ENCODE results near the gene BANP.
"Not testable (repeated sequence)": the region's sequence is repeated elsewhere in the genome, so short reads cannot be mapped to it uniquely, and the experiment has no call there.

The BANP gene

DNA sequence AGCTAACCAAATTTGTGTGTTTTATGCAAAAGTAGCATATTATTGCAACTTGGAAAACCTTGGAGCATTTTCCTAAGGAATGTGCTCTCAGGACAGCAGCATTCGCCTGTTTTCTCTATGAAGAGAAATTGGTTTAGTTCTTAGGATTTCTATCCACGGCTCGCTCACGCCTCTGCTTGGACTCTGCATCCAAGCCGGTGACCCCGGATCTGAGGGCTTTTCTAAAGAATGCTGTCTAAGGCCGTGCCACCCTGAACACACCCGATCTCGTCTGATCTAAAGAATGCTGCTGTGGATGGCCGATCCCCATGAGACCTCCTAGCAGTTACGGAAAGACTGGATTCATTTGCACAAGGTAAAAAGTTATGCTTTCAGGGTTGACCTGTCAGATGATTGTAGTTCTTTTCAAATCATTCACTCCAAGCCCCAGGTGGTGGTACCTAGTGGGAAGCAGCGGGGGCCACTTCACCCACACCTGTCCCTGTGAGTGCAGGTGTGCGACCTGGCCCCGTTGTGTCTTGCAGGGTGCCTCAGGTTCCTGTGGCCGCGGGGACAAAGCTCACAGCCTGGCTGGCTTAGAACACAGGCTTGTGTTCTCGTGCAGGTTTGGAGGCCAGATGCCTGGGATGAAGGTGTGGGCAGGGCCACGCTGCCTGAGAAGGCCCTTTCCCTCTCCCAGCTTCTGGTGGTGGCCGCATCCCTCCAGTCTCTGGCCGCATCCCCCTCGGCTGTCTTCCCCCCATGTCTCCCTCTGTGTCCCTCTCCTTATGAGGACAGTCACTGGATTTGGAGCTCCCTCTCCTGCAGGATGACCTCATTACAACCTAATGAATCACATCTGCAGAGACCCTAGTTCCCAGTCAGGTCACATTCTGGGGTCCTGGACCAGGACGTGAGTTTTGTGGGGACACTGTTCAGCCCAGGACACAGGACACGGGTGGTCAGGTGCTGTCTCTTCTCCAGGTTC lies 71.1 kb downstream of the BANP start:
- H3K4me3 ChIP-seq (replicated peaks; ENCODE audit: low read depth, low read length): no peak overlapping the region
- TF ChIP-seq, protein P1, sequence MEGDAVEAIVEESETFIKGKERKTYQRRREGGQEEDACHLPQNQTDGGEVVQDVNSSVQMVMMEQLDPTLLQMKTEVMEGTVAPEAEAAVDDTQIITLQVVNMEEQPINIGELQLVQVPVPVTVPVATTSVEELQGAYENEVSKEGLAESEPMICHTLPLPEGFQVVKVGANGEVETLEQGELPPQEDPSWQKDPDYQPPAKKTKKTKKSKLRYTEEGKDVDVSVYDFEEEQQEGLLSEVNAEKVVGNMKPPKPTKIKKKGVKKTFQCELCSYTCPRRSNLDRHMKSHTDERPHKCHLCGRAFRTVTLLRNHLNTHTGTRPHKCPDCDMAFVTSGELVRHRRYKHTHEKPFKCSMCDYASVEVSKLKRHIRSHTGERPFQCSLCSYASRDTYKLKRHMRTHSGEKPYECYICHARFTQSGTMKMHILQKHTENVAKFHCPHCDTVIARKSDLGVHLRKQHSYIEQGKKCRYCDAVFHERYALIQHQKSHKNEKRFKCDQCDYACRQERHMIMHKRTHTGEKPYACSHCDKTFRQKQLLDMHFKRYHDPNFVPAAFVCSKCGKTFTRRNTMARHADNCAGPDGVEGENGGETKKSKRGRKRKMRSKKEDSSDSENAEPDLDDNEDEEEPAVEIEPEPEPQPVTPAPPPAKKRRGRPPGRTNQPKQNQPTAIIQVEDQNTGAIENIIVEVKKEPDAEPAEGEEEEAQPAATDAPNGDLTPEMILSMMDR (IDR thresholded peaks at IDR 0.05; ENCODE audit: low read depth, low read length, missing control alignments): no peak
- no peak for DNase-seq (ENCODE audit: extremely low read depth, low read depth)

DNA sequence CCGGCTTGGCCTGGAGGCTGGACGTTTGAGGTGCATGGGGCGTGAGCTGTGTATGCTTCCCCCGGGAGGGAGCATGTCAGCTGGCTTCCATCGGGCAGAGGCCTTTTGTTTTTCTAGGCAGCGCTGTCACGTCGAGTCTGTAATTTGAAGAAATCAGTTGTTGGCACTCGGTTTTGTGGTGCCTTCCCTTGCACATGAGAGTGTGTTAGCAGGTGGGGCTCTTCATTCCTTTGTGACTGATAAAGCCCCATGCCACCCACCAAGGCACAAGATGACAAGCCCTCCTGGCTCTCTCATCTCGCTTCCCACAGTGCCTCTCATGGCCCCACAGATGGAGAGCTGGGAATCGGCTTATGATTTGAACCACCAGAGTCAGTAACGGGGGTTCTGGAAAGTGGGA lies 72.1 kb downstream of the BANP start:
- TF ChIP-seq, protein P1 (IDR thresholded peaks at IDR 0.05; ENCODE audit: low read depth, low read length, missing control alignments): no peak
- no peak for DNase-seq (ENCODE audit: extremely low read depth, low read depth)
- no peak overlapping the region for H3K4me3 ChIP-seq (replicated peaks; ENCODE audit: low read depth, low read length)

DNA sequence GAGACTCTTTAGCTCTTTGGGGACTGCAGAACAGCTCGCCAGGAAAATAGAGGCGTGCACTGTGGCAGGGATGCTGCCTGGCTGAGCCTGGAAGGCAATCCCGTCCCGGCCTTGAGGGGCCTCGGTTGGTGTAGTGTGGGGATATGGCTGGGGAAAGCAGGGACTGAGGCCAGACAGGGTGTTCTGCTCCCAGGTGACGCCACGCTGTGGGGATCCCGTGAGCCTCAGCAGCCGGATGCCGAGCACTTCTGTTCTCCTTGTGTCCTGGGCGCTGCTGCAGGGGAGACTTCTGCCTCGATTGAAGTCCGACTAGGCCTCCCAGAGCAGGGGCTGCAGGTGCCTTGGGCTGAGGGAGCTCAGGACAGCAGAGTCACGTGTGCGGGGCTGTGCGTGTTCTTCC lies 72.6 kb downstream of the BANP start:
- no peak for DNase-seq (ENCODE audit: extremely low read depth, low read depth)
- TF ChIP-seq, protein P1 (IDR thresholded peaks at IDR 0.05; ENCODE audit: low read depth, low read length, missing control alignments): no peak
- H3K4me3 ChIP-seq (replicated peaks; ENCODE audit: low read depth, low read length): no peak overlapping the region

DNA sequence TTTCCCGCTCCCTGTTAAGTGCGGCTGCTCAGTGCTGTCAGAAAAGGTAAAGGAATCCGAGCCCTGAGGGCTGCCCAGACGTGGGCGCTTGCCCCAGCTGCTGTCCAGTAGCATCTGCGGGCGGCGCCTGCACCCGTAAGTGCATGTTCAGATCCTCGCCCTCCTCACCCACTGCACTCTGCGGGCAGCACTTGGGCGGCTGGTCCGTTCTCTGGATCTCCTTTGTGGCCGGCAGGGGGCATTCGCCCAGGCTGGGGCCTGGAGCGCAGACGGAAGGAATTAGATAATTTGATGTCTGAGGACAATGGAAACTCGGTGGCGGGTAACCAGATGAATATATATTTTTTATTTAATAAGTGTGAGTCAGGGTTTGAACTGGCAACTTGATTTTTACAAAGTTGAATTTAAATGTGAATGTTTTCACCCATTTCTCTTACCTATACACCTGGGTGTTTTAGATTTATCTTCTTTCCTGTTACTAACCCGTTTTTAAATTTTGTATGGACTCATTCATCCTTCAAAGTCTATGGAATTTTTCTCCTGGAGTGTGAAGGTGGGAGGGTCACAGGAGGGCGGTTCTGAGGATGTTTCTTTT lies 73.4 kb downstream of the BANP start:
- TF ChIP-seq, protein P1 (IDR thresholded peaks at IDR 0.05; ENCODE audit: low read depth, low read length, missing control alignments): peak; percentile 65
- DNase-seq (ENCODE audit: extremely low read depth, low read depth): peak; percentile 4
- H3K4me3 ChIP-seq (replicated peaks; ENCODE audit: low read depth, low read length): not testable (repeated sequence)

DNA sequence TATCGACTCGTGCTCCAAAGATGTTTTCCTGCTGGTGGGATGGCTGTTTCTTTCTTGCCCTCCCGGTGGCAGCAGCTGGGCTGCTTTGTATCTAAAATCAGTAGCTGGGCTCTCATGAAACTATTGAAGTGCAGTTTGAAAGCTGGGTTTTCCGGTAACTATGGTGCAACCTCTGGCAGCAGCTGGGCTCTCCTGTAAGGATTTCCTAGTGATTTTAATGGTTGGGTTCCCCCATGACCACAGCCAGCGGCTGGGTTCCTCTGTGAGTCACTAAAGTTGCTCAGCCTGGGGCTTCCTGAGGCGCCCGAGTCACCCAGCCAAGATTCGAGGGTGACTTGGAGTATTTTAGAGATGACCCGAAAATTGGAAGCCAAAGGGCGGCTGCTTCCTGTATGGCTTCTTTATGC lies 73.9 kb downstream of the BANP start:
- H3K4me3 ChIP-seq (replicated peaks; ENCODE audit: low read depth, low read length): not testable (repeated sequence)
- DNase-seq (ENCODE audit: extremely low read depth, low read depth): peak; percentile 32

DNA sequence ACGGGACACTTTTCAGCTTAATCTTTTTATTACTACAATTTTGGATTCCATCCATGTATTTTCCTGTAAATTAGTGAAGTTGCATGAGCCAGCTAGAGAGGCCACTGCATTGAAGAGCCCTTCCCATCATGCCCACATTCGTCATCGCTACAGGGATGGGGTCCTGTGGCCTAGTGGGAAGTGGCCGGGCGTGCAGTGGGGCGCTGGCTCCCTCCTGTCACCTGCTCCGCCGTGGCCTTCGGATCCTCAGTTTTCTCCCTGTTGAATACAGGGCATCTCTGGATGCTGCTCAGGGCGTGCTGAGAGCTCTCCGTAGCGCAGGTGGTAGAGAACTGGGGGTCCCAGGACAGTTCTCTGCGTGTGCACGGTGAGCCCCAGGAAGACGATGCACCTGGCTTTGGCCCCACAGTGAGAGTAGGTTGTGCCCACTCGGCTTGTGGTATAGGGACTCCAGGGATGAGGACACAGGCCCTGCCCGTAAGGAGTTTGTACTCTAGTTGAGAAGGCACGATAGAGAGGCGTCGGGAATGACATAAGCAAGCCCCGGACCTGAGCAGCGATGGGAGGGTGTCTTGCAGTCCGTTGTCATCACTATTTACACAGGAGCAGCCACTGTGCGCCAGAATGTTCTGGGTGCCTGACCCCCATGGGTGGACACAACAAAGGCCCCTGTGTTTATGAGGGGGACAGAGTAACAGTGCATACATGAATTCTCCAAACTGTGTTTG lies 74.8 kb downstream of the BANP start:
- DNase-seq (ENCODE audit: extremely low read depth, low read depth); H3K4me3 ChIP-seq (replicated peaks; ENCODE audit: low read depth, low read length): not testable (repeated sequence)

DNA sequence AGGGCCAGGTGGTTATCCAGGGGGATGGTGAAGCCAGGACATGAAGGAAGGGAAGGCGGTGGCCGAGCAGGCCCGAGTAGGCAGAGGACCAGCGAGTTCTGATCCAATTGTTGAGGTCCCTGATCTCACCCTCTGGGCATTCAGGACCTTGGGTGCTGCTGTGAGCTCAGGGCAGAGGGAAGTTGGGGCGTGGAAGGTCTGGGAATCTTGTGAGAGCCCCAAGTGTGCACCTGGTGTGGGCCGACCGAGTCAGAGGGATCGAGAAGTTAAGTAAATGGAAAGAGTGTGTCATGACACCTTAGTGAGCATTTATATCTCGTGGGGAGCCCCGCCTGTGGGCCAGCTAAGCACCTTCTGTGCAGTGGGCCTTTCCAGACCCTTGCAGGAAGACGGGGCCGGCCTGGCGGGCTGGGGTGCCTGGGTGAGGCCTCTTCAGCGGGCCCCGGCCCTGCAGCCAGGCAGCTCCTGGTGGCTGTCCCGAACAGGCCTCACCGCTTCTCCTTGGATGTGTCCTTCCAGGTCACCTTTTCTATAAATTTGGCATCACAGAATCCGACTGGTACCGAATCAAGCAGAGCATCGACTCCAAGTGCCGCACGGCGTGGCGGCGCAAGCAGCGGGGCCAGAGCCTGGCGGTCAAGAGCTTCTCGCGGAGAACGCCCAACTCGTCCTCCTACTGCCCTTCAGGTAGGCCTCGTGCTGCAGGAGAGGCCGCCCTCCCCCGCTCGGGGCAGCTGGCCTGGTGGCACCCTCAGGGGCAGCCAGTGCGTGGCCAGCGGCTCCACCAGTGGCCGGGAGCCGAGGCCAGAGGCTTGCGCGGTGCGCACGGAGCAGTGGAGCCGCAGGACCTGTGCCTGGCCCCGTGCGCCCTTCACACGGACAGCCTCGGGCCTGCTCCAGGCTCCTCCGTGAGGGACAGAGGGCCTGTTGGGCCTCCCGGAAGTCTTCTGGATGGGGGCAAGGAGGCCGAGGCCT lies 76.0 kb downstream of the BANP start:
- TF ChIP-seq, protein P1 (IDR thresholded peaks at IDR 0.05; ENCODE audit: low read depth, low read length, missing control alignments): no peak
- H3K4me3 ChIP-seq (replicated peaks; ENCODE audit: low read depth, low read length): no peak overlapping the region
- no peak for DNase-seq (ENCODE audit: extremely low read depth, low read depth)

DNA sequence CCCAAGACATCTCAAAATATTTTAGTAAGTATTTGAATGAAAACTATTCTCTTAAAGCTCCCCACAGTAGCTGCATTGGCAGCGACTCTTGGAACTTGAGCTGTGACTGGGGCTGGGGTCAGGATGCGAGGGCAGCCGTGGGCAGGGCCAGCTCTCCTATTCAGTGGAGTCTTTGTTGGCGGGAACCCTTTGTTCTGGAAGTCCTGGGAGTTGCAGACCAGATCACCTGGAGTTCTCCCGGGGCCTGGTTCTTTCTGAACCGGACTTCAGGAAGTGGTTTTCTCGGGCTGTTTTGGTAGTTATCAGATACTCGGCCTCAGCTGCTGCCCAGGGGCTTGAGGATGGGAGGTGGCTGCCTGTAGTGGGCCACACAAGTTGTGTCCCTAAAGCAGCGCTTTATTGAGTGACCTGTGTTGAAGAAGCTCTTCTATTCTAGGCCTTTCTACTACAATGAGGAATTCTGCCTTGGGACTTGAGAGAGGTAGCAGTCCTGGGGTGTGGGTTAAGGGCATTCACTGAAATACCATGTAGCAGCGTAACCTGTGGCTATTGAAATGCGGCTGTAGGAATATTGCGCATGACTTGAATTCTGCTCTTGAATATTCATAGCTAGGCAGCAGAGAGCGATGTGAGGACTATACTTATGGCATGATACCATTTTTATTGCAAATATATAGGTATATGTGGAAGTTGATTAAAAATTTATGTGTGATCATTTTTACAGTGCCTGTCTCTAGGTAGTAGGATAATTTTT lies 77.1 kb downstream of the BANP start:
- H3K4me3 ChIP-seq (replicated peaks; ENCODE audit: low read depth, low read length); DNase-seq (ENCODE audit: extremely low read depth, low read depth): not testable (repeated sequence)

All from HFF-Myc (cell line).